Ammon's horn (tissue), 1 donor: Measurements from ENCODE around the gene CHCHD3.
A peak's percentile ranks its signal among the peaks of the same experiment; 100 is the strongest.

Experiments
- DNase-seq: peaks from one replicate; pipeline ENCODE4 v3.0.0-alpha.2; 2016; ENCODE audit warnings: low spot score

CHCHD3 gene

GRCh38 chr7:133081599-133082389, at the start of gene CHCHD3:
CHCHD3 (minus strand) TSS chr7:133082090; CDS start chr7:133081937, 153 bp downstream.
- peak; percentile 99 for DNase-seq

GRCh38 chr7:133130166-133130565, 48.3 kb upstream of the CHCHD3 start:
- no peak for DNase-seq

DNA sequence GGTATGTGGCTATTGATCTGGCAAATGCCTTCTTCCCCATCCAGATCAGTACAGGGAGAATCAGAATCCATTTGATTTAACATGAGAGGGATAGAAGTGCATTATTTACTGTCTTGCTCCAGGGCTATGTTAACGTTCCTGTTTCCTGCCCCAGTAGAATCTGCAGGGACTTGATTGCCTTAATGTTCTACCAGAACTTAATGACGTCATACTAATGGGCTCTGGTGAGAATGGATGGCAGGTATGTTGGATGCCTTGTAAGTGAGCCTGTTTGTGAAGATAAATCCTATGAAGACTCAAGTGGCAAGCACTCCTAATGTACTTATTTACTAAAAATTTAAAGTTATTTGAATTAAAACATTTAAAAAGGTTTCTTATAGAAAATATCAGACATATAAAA, 44.5 kb upstream of the CHCHD3 start:
- DNase-seq, result no peak

GRCh38 chr7:133124974-133125373, 43.1 kb upstream of the CHCHD3 start:
- no peak for DNase-seq

GRCh38 chr7:133121175-133121844, 39.4 kb upstream of the CHCHD3 start:
- DNase-seq, result no peak

DNA sequence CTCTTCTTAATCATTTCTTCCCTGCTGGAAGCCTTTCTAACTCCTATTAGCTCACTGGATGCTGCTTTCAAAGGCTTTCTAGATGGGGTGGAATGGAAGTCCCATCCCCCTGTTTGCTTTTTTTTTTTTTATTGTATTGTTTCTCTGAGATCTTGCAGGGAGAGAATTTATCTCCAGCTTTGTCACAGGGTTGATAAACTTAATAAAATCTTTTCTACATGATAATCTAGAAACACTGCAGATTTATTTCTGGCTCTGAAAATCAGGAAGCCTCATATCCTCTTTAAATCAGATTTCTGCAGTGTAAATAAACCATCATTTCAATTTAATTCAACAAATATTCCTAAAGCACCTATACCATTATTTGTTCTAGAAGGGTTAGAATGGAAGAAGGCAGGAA, 37.2 kb upstream of the CHCHD3 start:
- DNase-seq, result no peak

DNA sequence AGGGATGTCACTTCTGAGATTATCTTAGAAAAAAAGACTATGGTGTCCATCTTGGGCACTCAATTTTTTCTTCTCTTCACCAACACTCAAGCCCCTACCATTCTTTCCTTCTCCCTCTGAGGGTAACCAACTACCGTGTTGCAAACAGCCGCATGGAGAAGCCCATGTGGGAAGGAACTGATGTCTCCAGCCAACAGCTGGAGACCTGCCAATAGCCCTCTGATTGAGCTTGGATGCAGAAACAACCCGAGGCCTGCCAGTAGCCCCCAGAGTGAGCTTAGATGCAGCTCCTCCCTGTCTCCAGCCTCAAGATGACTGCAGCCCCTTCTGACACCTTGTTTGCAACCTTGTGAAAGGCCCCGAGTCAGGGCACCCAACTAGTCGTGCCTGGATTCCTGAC, 36.4 kb upstream of the CHCHD3 start:
- DNase-seq, result no peak

DNA sequence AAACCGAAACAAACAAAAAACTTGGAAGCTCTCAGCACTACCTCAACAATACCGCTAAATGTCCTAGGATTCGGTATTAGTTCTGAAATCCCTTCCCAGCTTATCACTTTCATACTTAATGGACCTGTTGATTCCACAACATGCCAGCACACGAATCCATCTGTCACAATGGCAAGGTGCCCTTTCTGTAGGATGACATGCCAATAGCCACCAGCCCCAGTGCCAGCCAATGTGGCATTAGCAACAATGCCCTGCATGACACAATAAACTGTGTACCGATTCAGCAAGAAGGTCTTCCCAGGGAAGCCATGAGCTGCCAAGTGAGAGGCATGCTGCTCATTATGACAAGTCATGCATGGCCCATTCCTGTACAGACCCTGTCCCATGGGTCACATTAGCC, 35.6 kb upstream of the CHCHD3 start:
- no peak for DNase-seq

DNA sequence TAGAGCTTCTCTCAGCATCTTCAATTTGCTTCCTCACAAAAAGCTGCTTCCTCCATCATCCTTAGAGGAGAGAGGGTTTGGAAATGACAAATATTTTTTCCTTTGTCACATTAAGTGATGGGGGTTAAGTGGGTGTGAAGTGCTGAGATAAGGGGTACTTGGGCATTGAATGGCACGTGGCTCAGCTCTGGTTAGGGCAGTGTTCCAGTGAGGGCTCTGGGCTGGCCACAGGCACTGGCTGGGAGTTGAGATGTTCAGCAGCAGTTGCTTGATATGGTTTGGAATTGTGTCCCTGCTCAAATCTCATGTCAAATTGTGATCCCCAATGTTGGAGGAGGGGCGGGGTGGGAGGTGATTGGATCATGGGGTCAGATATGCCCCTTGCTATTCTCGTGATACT, 33.7 kb upstream of the CHCHD3 start:
- no peak for DNase-seq

- no peak for DNase-seq
Measured at GRCh38 chr7:133114519-133114918, 32.6 kb upstream of the CHCHD3 start.

DNA sequence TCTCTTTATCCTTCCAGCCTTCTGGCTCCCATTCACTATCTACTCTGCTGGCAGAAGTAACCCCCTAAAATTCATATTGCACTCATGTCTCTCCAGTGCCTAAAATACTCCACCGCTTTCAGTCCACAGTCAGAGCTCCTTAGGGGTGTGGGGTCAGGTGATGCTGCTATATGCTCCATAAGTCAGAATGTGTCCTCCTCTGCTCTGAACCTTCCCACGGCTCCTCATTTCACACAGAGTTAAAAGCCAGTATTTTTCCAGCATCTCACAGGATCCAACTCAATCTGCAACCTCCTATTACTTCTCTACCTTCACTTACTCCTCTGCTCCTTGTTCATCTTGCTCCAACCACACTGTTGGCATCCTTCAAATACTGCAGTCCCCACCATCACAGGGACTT, 31.1 kb upstream of the CHCHD3 start:
- no peak for DNase-seq

DNA sequence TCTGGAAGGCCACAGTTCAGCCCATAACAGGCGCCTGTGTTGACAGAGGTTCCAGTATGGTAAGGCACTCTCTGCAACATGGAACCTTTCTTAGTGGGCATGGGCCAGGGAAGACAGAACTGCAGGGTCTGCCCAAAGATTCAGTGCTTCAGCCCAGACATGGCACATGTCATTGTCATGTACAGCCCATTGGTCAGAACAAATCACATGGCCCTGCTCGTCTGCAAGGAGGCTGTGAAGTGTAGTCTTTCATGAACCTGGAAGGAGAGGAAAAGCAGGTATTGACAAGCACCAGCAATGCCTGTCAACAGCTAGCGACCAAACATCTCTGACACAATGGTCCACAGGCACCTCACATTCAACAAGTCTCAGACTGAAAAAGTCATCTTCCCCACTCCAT, 30.4 kb upstream of the CHCHD3 start:
- no peak for DNase-seq

GRCh38 chr7:133110312-133110711, 28.4 kb upstream of the CHCHD3 start:
- no peak for DNase-seq

DNA sequence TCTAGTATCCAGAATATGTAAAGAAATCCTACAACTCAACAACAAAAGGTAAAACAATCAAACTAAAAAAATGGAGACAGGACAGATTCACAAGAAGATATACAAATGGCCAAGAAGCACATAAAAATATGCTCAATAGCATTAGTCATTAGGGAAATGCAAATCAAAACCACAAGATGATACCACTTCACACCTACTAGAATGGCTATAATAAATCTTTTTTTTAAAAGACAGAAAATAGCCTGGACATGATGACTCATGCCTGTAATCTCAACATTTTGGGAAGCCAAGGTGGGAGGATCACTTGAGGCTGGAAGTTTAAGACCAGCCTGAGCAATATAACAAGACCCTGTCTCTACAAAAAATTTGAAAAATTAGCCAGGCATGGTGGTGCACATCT, 27.9 kb upstream of the CHCHD3 start:
- DNase-seq, result no peak

DNA sequence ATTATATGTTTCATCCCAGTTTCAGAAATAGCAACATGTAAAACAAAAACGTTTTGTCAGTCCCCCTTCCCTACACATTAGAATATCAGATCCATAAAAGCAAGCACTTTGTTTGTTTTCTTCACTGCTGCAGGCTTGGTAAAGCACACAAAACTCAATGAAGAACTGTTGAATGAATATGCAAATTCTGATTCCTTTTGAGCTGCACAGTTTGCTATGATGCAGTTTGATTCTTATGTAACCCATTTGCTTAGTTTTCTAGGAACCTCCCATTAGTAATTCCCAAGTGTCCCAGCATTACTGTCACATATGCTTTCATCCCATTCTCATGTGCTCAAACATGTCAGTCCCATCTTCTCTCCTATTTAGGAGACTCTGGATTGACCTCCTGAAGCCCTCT, 26.1 kb upstream of the CHCHD3 start:
- DNase-seq, result no peak

DNA sequence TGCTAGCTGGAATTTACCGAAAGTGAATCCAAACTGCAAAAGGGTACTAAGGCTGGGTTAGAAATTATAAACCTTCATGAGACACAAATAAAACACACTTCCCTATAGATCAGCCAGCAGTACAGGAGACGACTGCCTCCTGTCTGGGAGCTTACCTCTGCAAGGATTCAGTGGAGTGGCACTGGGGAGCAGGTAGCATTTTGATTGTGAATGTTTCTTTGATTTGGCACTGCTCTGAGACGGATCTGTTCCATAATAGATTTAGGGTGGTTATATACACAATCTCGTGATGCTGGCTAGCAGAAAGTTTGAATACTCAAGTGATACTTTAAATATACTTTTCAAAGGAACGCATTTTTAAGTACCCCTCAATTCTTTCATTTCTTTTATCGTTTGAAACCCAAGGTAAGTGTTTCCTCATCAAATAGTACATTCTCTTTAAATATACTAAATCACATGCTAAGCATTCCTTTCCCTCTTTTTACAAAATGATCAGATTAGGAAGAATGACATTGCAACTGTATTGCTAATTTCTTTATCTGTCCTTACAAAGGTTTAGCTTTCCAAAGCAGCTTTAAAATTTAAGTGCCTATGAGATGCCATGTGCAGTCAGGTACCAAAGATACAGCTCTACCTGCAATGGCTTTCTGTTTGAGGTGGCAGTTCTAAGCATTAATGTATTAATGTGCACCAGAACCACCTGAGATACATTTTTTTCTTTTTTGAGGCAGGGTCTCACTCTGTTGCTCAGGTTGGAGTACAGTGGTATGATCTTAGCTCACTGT, 20.6 kb upstream of the CHCHD3 start:
- DNase-seq, result no peak

DNA sequence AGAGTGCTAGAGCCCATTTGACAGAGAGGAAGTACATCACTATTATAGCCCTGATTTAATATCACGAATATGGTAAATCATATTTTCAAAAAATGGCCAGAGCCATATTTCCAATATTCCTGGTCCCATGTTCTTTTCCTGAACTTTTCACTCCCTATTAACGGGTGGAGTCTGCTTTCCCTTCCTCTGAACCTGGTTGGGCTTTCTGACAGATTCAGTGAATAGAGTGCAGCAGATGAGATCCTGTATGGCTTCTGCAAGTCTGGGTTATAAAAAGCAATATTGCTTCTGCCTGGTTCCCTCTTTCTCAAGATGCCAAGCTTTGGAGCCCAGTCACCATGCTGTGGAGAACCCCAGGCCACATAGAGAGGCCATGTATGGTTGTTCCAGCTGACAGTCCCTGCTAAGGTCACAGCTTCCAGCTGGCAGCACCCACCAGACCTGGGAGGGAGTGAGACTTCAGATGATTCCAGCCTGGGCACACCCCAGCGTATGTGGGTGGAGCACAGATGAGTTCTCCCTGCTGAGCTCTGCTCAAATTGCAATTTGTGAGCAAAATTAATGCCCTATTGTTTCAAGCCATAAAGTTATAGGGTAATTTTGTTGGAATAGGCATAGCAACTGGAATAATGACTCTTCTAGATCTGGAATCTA, 17.9 kb upstream of the CHCHD3 start:
- DNase-seq, result peak; percentile 33

DNA sequence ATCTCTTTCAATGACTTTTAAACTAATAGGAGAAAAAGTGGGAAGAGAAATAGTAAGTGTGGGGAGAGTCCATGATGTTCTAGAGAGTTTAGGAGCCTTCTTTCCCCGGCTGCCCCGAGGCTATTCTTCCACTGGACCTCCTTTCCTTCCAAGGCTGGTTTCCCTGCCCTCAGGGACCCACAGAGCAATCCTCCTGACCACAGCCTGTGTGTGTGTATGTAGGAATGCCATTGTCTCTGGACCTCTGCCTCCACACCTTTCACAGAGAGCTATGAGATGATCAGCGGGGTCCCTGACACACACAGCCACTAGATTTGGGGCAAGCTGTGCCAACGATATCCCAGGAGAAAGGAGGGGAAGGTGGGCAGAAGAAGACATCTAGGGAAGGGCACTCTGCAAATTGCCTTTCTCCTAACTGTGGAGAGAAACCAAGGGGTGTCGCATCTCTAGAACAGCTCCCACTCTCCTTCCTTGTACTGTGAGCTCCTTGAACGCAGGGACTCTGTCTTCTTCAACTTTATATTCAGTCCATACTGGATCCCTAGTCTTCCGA, 13.3 kb upstream of the CHCHD3 start:
- DNase-seq, result no peak

GRCh38 chr7:133091943-133092464, 10.1 kb upstream of the CHCHD3 start:
- DNase-seq, result no peak

- DNase-seq, result peak; percentile 6
Measured at GRCh38 chr7:133082390-133082766, 488 bp upstream of the CHCHD3 start.

GRCh38 chr7:133081119-133081598, 731 bp downstream of the CHCHD3 start:
- DNase-seq, result no peak

GRCh38 chr7:133079296-133079695, 2.6 kb downstream of the CHCHD3 start:
- DNase-seq, result no peak
